ENCODE results near the gene TADA2B.

DNA sequence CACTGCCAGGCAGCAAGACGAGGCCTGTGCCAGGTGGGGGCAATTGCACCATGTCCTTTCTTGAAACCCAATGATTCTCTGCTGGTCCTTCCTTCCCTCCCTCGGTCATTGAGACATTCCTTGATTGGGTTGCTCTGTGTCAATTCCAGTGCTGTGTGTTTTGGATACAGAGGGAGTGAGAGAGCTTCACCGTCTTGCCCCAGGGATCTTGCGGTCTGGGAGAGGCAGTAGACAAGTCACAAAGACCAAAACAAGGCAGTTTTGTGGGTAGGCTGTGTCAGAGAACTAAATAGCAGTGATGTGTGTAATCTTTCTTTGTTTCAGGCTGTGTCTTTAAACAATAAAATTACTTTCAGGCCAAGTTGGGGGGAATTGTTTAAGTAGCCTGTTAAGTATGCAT, 38.8 kb upstream of the TADA2B start:
- TF ChIP-seq, protein P1, sequence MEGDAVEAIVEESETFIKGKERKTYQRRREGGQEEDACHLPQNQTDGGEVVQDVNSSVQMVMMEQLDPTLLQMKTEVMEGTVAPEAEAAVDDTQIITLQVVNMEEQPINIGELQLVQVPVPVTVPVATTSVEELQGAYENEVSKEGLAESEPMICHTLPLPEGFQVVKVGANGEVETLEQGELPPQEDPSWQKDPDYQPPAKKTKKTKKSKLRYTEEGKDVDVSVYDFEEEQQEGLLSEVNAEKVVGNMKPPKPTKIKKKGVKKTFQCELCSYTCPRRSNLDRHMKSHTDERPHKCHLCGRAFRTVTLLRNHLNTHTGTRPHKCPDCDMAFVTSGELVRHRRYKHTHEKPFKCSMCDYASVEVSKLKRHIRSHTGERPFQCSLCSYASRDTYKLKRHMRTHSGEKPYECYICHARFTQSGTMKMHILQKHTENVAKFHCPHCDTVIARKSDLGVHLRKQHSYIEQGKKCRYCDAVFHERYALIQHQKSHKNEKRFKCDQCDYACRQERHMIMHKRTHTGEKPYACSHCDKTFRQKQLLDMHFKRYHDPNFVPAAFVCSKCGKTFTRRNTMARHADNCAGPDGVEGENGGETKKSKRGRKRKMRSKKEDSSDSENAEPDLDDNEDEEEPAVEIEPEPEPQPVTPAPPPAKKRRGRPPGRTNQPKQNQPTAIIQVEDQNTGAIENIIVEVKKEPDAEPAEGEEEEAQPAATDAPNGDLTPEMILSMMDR (conservative IDR thresholded peaks at IDR 0.05; ENCODE audit: low read depth, low read length), result no peak
- TF ChIP-seq POLR2A (IDR thresholded peaks at IDR 0.05; ENCODE audit: low read depth, low read length) (no peak), RAD21 (IDR thresholded peaks at IDR 0.05; ENCODE audit: low read length) (no peak)

Data from IMR-90 (cell line).